ENCODE results near the gene PRSS38.

DNA sequence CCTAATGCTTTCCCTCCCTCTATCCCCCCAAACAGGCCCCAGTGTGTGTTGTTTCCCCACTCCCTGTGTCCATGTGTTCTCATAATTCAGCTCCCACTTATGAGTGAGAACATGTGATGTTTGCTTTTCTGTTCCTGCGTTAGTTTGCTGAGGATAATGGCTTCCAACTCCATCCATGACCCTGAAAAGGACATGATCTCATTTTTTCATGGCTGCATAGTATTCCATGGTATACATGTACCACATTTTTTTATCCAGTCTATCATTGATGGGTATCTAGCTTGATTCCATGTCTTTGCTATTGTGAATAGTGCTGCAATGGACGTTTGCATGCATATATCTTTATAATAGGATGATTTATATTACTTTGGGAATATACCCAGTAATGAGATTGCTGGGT lies 8.7 kb downstream of the PRSS38 start:
- TF ChIP-seq EZH2 (IDR thresholded peaks at IDR 0.05; ENCODE audit: borderline replicate concordance, low read depth, low read length, severe bottlenecking) (no peak), CTCF (IDR thresholded peaks at IDR 0.05; ENCODE audit: extremely low read depth in 1 of 2, insufficient read depth in 1 of 2, low read depth in 1 of 2, low read length in 2 of 2) (no peak), MYC (IDR thresholded peaks at IDR 0.05; ENCODE audit: low read depth, low read length) (no peak)
